ENCODE results near the gene RECK. TPM values are rescaled to one million over a fixed set of nuclear protein-coding genes. Genes with fewer than 3 reads are reported as not detected.

Gene RECK
- total and polyA plus RNA-seq, 2 experiments from 2014 or later, result 127 to 165 TPM

DNA sequence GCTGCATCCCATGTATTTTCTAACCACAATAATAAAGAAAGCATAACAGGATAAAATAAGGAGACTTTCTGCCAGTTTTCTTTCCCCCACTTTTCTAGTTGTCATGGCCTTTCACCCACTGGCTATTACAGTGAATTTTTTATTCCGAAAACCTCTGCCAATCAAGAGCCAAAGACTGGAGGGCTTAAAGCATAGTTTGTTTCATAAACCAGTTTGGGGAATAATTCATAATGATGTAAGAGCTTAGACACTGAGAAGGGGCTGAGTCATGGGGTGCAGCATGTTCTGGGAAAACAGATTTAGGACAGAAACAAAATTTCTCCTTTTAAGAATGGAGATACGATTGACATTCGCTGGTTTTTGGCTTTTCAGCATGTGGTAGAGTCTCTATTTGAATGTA is 95.4 kb downstream of the RECK start:
- DNase-seq, result peak; percentile 76
- no peak overlapping the region for H3K4me2 ChIP-seq (ENCODE audit: unreplicated experiment)
- peak overlapping the region; percentile 8; the same call in 1 of the 2 replicates for H2AFZ ChIP-seq
- no peak overlapping the region for H3K4me3 ChIP-seq
- WGBS, 2 experiments (ENCODE audit: low coverage in 1 of 2, low lambda C conversion rate in 2 of 2, missing lambda C conversion rate in 2 of 2), result 39 to 44% methylated on average over 3 of the region's 3 CpGs
- no peaks in the 10 kb centered on the region for H4K20me1 ChIP-seq (ENCODE audit: insufficient read depth)
- no peaks in the 10 kb centered on the region for H3K9me3 ChIP-seq (ENCODE audit: low read depth)
- 0 out of 2 replicates have a peak, but pooled peaks cover 1% of the 10 kb centered on the region for H3K4me1 ChIP-seq (ENCODE audit: insufficient read depth)
- peak overlapping the region; percentile 28 for H3K27ac ChIP-seq
- in situ Hi-C loops (cut with MboI), result no loop called here
- H3K9ac ChIP-seq, result no peak overlapping the region
- H3K36me3 ChIP-seq (ENCODE audit: low read depth), result no peaks in the 10 kb centered on the region
- H3F3A ChIP-seq (ENCODE audit: insufficient read depth), result peaks cover 14% of the 10 kb centered on the region
- TF ChIP-seq EZH2 (IDR thresholded peaks at IDR 0.05; ENCODE audit: insufficient read depth, poor library complexity, severe bottlenecking), result no peak
- TF ChIP-seq EZH2phosphoT487 (IDR thresholded peaks at IDR 0.05; ENCODE audit: insufficient read depth, low read depth), result no peak
- no peaks in the 10 kb centered on the region for H3K27me3 ChIP-seq (replicated peaks; ENCODE audit: insufficient read depth)
- H3K79me2 ChIP-seq (ENCODE audit: insufficient read depth), result 0 out of 2 replicates have a peak, but pooled peaks cover 2% of the 10 kb centered on the region
- no peaks in the 10 kb centered on the region for H3K9me2 ChIP-seq (ENCODE audit: insufficient read depth)

- 90 to 92% methylated on average over 9 of the region's 9 CpGs for WGBS, 2 experiments (ENCODE audit: low coverage in 1 of 2, low lambda C conversion rate in 2 of 2, missing lambda C conversion rate in 2 of 2)
- TF ChIP-seq EZH2phosphoT487 (IDR thresholded peaks at IDR 0.05; ENCODE audit: insufficient read depth, low read depth) (no peak), EZH2 (IDR thresholded peaks at IDR 0.05; ENCODE audit: insufficient read depth, poor library complexity, severe bottlenecking) (no peak)
- in situ Hi-C loops (cut with MboI), result no loop called here
Measured at GRCh38 chr9:36134761-36135505, 98.2 kb downstream of the RECK start.

GRCh38 chr9:36135741-36136271 is 99.1 kb downstream of the RECK start:
- H3K79me2 ChIP-seq (ENCODE audit: insufficient read depth), result peaks cover 34% of the 10 kb centered on the region
- H3K27me3 ChIP-seq (replicated peaks; ENCODE audit: insufficient read depth), result no peaks in the 10 kb centered on the region
- TF ChIP-seq EZH2phosphoT487 (IDR thresholded peaks at IDR 0.05; ENCODE audit: insufficient read depth, low read depth), result no peak
- TF ChIP-seq EZH2 (IDR thresholded peaks at IDR 0.05; ENCODE audit: insufficient read depth, poor library complexity, severe bottlenecking), result no peak
- peaks cover 8% of the 10 kb centered on the region for H3F3A ChIP-seq (ENCODE audit: insufficient read depth)
- peak overlapping the region; percentile 89 for H2AFZ ChIP-seq
- H3K9ac ChIP-seq, result peak overlapping the region; percentile 73
- H3K4me2 ChIP-seq (ENCODE audit: unreplicated experiment), result peak overlapping the region; percentile 83
- H3K36me3 ChIP-seq (ENCODE audit: low read depth), result no peaks in the 10 kb centered on the region
- WGBS, 2 experiments (ENCODE audit: low coverage in 1 of 2, low lambda C conversion rate in 2 of 2, missing lambda C conversion rate in 2 of 2), result 30 to 37% methylated on average over 14 to 17 of the region's 18 CpGs
- peak overlapping the region; percentile 80 for H3K4me3 ChIP-seq
- DNase-seq, result no peak
- no peaks in the 10 kb centered on the region for H3K9me2 ChIP-seq (ENCODE audit: insufficient read depth)
- H3K4me1 ChIP-seq (ENCODE audit: insufficient read depth), result 0 out of 2 replicates have a peak, but pooled peaks cover 6% of the 10 kb centered on the region
- H4K20me1 ChIP-seq (ENCODE audit: insufficient read depth), result no peaks in the 10 kb centered on the region
- H3K9me3 ChIP-seq (ENCODE audit: low read depth), result no peaks in the 10 kb centered on the region
- in situ Hi-C loops (cut with MboI), result no loop called here
- H3K27ac ChIP-seq, result no peak overlapping the region

More at GRCh38 chr9:36134761-36135505, 98.2 kb downstream of the RECK start:
- Histone ChIP-seq H3K9ac (no peak overlapping the region), H3K36me3 (ENCODE audit: low read depth) (no peaks in the 10 kb centered on the region), H3K27me3 (replicated peaks; ENCODE audit: insufficient read depth) (no peaks in the 10 kb centered on the region), H3K9me3 (ENCODE audit: low read depth) (no peaks in the 10 kb centered on the region), H3K27ac (no peak overlapping the region), H3F3A (ENCODE audit: insufficient read depth) (peaks cover 8% of the 10 kb centered on the region), H3K4me1 (ENCODE audit: insufficient read depth) (0 out of 2 replicates have a peak, but pooled peaks cover 6% of the 10 kb centered on the region), H2AFZ (no peak overlapping the region), H3K79me2 (ENCODE audit: insufficient read depth) (peaks cover 29% of the 10 kb centered on the region), H3K4me3 (no peak overlapping the region), H3K4me2 (ENCODE audit: unreplicated experiment) (no peak overlapping the region), H3K9me2 (ENCODE audit: insufficient read depth) (no peaks in the 10 kb centered on the region), H4K20me1 (ENCODE audit: insufficient read depth) (no peaks in the 10 kb centered on the region)
- DNase-seq, result no peak

DNA sequence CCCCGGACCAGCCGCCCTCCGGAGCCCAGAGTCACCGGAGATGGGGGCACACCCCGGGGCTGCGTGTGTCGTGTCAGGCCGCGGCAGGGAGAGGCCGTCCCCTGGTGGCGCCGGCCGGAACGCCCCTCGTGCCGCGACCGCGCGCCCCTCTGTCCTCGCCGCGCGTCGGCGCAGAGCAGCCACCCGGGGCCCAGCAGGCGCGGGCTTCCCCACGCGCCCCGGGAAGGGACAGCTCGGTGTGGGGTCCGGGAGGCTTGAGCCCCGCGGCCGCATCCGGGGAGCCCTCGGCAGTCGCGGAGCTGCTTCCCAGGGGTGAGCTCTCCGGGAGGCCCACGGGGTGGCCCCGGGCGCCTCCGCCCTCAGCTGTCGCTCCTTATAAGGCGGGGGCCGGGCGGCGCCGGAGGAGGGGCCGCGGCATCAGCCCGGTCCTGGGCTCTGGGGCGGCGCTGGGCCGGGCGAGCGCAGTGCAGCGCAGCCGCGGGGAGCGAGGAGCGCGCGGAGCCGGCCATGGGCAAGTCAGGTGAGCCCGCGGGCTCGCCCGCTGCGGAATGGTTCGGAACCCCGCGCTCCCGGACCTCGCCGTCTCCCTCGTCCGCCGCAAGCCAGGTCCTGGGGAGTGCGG is 99.7 kb downstream of the RECK start, which contains the start of gene GLIPR2:
Gene GLIPR2 (plus strand): TSS at position 462 of the 622 bp plus-strand sequence. CDS start 46 bp downstream, at position 508.
- H3K27me3 ChIP-seq (replicated peaks; ENCODE audit: insufficient read depth), result no peaks in the 10 kb centered on the region
- peaks cover 7% of the 10 kb centered on the region for H3F3A ChIP-seq (ENCODE audit: insufficient read depth)
- peak within 1 kb of the TSS; percentile 89 for H2AFZ ChIP-seq
- H3K9me3 ChIP-seq (ENCODE audit: low read depth), result no peaks in the 10 kb centered on the region
- H3K9me2 ChIP-seq (ENCODE audit: insufficient read depth), result no peaks in the 10 kb centered on the region
- peaks cover 40% of the 10 kb centered on the region for H3K79me2 ChIP-seq (ENCODE audit: insufficient read depth)
- peak within 1 kb of the TSS; percentile 73 for H3K9ac ChIP-seq
- no peaks in the 10 kb centered on the region for H3K36me3 ChIP-seq (ENCODE audit: low read depth)
- H3K4me3 ChIP-seq, result peak within 1 kb of the TSS; percentile 80
- 0 out of 2 replicates have a peak, but pooled peaks cover 6% of the 10 kb centered on the region for H3K4me1 ChIP-seq (ENCODE audit: insufficient read depth)
- 0 to 2% methylated on average over 30 to 49 of the region's 83 CpGs for WGBS, 2 experiments (ENCODE audit: low coverage in 1 of 2, low lambda C conversion rate in 2 of 2, missing lambda C conversion rate in 2 of 2)
- DNase-seq, result peak; percentile 86
- peak within 1 kb of the TSS; percentile 83 for H3K4me2 ChIP-seq (ENCODE audit: unreplicated experiment)
- H4K20me1 ChIP-seq (ENCODE audit: insufficient read depth), result no peaks in the 10 kb centered on the region
- TF ChIP-seq EZH2phosphoT487 (IDR thresholded peaks at IDR 0.05; ENCODE audit: insufficient read depth, low read depth), result no peak
- TF ChIP-seq EZH2 (IDR thresholded peaks at IDR 0.05; ENCODE audit: insufficient read depth, poor library complexity, severe bottlenecking), result no peak
- in situ Hi-C loops (cut with MboI), result no loop called here
- H3K27ac ChIP-seq, result no peak within 1 kb of the TSS
